A172 (cell line): Measurements from ENCODE around the gene PLBD2. TPM values are rescaled to one million over a fixed set of nuclear protein-coding genes. Genes with fewer than 3 reads are reported as not detected.

ENCODE experiments used
- DNase-seq: peaks from one replicate; pipeline ENCODE4 v3.0.0-alpha.2; 2015; ENCODE audit warnings: low spot score
- total RNA-seq: library from RNA; depleted of rRNA; stranded (reverse); fragments of >200 nt; shearing (Covaris generic); gene quantifications from 2 replicates; pipeline ENCODE4 v1.2.3, GENCODE V29; 2014

PLBD2 gene
- total RNA-seq, 1 experiment from 2014 or later = 10.1 TPM

DNA sequence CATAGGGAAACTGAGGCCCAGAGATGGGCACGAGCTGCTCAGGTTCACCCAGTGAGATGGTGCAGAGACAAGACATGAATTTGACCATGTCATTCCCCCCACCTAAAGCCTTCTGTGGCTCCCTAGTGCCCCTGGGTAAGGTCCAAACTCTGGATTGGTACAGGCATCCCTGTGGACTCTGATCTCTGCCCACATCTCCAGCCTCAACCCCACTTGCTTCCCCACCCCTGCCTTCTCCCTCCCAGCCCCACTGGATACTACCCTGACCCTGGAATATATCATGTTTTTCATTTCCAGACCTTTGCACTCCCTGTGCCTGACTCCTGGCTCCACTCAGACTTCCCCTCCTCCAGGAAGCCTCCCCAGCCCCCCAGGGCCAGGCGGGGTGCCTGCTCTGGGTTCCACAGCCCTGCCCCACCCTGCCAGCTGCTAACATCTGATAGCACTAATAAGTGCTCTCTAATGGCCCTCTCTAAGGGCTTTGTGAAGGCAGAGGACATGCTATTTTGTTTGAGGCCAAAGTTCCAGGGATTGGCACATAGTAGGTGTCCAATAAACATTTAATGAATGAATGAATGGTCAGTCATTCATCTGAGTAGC is 62.7 kb downstream of the PLBD2 start:
- DNase-seq = no peak

DNA sequence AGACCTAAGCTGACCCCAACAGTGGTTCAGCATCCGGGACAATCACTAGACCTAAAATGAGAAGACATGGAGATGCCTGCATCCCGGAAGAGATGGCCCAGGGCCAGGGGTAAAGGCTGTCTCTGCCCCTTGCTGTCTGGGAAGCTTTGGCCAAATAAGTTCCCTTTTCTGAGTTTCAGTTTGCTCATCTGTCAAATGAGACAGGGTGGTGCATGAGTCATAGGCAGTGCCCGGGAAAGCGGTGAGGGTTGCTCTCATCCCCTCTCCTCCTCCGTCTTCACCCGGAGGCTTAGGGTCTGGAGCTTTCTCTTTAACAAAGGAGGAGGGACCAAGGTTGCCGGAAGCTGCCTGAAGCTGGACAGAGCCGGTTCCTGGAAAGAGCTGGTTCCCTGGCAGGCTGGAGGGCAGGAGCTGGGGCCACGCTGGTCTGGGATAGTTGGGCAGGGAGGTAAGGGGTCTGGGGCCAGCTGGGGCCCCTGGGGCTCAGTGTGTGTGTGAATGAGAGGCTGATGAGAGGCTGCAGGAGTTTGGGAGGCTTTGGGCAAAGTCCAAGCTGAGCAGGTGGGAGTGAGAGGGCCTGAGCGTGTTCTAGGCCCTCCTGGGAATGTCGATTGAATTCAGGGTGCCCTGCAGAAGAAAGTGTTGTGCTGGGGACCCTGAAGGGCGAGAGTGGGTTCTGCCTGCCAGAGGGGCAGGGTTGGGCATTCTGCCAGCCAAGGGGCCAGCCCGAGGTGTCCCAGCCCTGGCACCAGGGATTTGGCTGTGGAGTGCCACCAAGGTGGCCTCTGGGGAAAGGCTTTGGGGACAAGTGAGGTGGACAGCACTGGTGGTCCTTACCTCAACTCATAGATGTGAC is 63.9 kb downstream of the PLBD2 start, which contains the start of gene SDSL:
Gene SDSL (plus strand): TSS at position 351 of the 856 bp plus-strand sequence. CDS start 5,603 bp downstream, outside the sequence.
- peak; percentile 97 for DNase-seq

DNA sequence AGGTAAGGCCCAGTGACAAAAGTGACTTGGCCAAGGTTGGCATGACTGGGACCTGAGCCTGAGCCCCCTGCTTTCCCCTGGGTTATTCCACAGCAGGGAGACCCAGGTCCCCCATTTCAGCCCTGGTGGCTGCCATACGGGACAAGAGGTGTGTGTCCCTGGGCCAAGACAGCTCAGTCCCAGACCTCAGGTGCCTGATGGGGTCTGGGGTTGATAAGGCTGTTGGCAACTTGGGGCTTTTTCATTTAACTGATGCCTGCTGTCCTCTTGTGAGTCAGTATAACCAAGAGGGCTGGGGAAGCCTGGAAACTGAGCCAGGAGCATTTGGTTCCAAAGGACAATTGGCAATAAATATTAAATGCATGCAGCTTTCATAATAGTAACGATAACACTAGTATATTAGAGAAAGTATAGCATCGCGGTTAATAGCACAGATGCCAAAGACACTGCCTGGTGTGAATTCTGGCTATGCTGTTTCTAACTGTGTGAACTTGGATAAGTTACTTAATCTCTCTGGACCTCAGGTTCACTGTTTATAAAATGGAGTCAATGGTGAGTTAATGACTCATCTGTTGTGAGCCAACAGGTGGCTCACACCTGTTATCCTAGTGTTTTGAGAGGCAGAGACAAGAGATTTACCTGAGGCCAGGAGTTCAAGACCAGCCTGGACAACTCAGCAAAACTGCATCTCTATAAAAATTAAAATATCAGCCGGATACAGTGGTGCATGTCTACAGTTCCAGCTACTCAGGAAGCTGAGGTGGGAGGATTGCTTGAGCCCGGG is 64.7 kb downstream of the PLBD2 start:
- DNase-seq = peak; percentile 13

DNA sequence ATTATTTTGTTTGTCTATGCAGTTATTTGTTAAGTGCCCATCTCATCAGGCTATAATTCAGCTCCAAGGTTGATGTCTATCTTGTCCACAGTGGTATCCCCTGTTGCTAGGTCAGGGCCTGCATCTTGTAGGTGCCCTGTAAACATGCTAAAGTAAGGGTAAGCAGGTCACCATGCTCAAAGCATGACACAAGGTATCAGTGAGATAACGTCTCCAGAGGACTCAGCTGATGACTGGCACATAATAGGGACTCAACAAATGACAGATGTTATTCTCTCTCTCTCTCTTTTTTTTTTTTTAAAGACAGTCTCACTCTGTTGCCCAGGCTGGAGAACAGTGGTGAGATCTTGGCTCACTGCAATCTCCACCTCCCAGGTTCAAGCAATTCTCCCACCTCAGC is 66.1 kb downstream of the PLBD2 start:
- DNase-seq = no peak

DNA sequence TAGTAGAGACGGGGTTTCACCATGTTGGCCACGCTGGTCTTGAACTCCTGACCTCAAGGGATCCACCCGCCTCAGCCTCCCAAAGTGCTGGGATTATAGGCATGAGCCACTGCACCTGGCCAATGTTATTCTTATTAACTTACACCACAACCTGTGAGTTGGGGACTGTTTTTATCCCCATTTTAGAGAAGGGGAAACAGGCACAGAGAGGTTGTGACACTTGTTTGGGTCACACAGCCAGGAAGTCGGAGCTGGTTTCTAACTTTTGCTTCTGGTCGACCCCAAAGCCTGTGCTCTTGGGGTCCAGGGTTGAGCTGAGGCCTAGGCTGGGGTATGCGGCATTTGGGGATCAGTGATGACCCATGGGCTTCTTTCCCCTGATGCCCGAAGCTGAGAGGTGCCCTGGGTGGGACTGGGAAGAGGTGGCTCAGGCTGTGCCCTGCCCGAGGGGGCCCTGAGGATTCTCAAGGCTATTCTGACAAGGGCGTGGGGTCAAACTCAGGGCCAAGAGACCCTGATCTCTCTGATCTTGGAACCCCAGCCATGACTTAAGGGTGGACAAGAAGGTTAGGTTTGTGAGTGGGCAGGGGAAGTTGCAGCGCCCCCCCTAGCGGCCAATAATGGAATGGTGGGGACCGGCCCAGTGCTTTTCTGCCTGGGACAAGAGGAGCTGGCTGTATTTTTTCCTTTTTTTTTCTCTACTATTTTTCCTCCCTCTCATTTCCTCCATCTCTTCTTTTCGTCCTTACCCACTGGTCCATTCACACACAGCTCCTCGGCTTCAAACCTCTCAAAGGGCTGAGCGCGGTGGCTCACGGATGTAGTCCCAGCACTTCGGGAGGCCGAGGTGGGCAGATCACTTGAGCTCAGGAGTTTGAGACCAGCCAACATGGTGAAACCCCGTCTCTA is 66.8 kb downstream of the PLBD2 start:
- DNase-seq = peak; percentile 46

DNA sequence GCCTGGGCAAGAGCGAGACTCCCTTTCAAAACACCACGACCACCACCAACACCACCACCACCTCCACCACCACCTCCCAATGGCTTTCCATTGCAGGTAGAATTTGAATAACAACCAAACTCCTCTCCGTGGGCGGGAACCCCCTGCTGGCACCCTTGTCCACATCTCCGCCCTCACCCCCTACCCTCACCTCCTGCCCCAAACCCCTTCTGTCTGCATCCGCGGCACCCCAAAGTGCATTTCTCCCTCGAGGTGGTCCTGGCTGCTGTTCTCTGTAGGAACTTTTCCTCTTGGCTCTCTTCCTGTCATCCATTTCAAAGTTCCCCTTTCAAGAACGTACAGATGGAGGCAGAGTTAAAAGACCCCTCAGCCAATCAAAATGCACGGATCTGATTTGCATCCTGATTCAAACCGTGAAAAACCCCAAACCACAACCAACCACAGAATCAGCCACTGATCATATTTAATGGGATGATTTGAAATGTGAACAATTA is 67.6 kb downstream of the PLBD2 start:
- DNase-seq = no peak

DNA sequence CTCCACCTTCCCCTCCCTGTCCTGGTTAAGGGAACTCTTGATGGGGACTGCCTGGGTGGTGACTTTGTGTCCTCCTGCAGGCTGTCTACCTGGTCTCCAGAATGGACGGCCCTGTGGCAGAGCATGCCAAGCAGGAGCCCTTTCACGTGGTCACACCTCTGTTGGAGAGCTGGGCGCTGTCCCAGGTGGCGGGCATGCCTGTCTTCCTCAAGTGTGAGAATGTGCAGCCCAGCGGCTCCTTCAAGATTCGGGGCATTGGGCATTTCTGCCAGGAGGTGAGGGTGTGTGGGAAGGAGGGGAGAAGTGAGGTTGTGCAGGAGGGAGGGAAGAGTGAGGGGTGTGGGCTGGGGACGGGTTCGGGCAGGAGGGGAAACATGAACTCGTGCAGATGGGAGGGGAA is 69.5 kb downstream of the PLBD2 start:
- no peak for DNase-seq

DNA sequence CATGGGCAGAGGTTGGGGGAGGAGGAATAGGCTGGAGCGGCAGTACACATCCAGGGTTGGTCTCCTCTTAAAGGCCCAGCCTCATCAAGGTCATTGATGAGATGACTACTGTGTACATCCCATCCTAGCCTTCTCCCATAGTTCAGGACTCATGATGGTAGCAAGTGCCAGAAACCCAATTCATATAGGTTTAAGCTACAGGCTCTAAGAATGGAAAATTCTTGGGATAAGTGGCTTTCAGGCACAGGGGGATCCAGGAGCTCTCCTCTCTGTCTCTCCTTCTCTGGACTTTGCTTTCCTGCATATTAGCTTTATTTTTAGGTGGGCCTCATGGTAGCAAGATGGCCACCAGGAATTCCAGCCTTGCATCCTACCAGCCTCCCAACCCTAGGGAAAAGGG is 70.1 kb downstream of the PLBD2 start:
- DNase-seq = no peak

DNA sequence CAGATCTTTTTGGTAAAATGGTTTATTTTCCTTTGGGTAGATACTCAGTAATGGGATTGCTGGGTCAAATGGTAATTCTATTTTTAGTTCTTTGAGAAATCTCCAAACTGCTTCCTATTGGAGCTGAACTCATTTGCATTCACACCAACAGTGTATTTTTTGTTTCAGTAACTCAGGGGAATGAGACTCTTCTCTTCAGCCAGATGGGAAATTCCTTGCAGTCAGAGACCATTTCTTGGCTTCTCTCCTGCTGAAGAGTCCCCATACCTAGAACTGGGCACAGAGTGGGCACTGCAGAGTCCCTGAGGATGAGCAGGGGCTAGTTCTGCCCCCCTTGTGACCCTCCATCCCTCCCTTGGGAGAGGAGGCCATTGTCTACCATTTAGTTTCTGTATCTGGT is 74.6 kb downstream of the PLBD2 start:
- no peak for DNase-seq

DNA sequence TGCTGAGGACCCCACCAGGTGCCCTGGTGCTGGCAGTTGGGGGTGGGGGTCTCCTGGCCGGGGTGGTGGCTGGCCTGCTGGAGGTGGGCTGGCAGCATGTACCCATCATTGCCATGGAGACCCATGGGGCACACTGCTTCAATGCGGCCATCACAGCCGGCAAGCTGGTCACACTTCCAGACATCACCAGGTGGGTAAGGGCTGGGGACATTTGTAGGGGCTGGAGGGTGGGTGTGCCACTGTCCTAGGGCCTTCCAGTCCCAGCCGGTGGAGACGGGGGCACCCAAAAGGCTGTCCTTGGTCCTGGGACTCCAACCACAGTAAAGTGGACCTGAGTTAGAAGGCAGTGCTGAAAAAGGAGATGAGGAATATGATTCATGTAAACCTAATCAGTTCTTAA is 77.0 kb downstream of the PLBD2 start:
- DNase-seq = no peak

DNA sequence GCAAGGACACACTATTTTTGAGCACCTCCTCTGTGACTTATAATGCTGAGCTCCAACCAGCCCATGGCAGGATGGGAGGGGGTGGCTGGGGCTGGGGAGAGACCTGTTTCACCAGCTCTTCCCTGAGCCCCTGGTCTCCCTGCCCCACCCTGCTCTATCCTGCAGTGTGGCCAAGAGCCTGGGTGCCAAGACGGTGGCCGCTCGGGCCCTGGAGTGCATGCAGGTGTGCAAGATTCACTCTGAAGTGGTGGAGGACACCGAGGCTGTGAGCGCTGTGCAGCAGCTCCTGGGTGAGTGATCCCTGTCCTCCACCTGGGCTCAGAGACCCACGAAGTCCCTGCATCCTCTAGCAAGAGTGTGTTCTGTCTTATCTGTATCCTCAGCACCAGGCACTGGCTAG is 78.2 kb downstream of the PLBD2 start:
- DNase-seq = no peak

DNA sequence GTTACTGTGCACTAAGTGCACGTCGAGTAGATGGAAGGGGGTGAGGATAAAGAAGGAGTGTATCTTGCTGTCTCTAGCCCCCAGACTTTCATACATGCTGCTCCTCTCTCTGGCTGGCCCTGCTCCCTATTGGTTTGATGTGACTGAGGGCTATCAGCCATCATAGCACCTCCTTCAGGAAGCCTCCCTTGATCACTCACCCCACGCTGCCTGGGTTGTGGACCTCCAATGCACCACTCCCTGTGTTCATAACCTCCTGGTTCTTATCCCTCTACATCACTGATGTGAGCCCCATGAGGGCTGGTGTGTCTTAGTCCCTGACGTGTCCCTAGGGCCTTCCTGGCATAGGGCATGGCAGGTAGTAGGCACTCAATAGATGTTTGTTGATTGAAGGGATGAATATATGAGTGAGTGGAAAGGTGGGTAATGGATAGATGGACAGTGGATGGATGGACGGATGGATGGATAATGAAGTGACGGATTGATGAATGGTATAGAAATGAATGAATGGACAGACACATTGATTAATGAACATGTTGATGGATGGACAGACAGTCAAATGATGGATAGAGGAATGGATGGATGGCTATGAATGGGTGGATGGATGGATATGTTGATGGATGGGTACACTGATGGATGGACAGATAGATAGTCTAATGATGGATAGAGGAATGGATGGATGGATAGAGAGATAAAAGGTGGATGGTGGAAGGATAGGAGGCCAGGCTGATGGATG is 78.8 kb downstream of the PLBD2 start:
- no peak for DNase-seq

DNA sequence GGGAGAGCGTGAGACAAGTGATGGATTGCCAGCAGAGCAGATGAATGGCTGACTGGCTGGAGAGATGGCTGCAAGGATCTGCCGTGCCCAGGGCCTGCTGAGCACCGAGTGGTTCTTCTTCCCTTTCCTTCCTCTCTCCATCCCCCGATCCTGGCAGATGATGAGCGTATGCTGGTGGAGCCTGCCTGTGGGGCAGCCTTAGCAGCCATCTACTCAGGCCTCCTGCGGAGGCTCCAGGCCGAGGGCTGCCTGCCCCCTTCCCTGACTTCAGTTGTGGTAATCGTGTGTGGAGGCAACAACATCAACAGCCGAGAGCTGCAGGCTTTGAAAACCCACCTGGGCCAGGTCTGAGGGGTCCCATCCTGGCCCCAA is 79.3 kb downstream of the PLBD2 start:
- DNase-seq = no peak

DNA sequence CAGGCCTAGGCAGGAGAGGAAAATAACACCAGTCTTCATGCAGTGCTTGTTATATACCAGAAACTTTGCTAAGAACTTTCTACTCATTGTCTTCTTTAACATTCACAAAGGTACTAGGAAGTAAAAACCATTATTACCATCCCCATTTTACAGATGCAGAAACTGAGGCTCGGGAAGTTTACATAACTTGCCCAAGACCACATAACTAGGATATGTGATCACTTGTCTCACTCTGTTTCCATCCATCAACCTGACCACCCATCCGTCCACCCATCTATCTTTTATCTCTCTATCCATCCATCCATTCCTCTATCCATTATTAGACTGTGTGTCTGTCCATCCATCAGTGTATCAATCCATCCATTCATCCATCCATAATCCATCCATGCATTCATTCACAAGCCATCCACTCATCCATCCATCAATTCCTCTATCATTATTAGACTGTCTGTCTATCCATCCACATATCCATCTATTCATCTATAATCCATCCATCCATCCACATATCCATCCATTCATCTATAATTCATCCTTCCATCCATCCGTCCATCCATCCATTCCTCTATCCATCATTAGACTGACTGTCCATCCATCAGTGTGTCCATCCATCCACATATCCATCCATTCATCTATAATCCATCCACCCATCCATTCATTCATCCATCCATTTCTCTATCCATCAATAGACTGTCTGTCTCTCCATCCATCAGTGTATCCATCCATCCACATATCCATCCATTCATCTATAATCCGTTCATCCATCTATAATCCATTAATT is 80.3 kb downstream of the PLBD2 start:
- DNase-seq = no peak

DNA sequence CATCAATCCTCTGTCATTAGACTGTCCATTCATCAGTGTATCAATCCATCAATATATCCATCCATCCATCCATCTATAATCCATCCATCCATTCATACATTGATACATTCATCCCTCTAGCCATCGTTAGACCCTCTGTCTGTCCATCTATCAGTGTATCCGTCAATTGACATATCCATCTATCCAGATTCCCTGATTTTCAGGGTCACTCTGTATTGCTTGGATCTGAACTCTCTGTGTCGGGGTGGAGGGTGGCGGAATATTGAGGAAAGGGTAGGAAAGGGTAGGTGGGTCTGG is 80.9 kb downstream of the PLBD2 start:
- no peak for DNase-seq

DNA sequence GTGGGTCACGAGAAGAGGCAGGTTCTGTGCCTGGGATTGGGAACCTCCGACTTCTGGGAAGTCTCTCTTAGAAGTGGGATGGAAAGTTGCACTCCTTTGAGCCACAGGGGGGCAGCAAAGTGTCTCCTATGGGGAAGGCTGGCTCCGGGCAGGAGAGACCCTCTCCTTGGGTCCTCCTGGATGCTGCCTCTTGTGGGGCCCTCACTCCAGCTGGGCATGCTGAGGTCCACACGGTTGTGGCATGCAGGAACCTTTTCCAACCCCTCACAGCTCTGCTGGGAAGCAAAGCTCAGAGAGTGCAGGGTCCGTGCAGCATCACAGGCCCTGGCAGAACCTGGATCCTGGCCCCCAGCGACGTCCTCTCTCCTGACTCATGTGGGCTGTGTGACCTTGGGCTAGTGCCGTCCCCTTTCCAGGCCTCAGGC is 81.2 kb downstream of the PLBD2 start:
- peak; percentile 28 for DNase-seq

DNA sequence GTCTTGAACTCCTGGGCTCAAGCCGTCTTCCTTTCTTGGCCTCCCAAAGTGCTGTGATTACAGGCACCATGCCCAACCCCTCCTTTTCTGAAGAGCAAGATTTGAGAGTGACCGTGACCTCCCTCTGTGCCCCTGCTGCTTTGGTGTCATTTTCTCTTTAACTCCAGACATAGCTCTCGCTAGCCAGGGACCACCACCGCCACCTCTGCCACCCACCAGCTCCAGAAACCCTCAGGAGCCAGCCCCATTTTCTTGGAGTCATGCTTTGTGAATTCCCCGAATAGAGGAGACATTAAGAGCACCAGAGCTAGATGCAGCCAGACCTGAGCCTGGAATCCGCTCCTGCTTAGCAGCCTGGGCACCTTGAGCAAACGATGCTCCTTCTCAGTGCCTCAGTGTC is 81.9 kb downstream of the PLBD2 start:
- no peak for DNase-seq
